Panc1 (cell line): ENCODE data around the gene KIF3B. TPM values are rescaled to one million over a fixed set of nuclear protein-coding genes. Genes with fewer than 3 reads are reported as not detected.

Source experiments
- ATAC-seq: fragments of 200-7000 bp; cut with Tn5 transposase; 2 replicates; pipeline ENCODE4 v1.9.1; 2020; ENCODE audit warnings: mild to moderate bottlenecking, moderate library complexity
- BruUV-seq: library from RNA; stranded (reverse); fragments of 400-500 nt; replicated peaks from 2 replicates; lab custom pipeline; 2021; lab: Mats Ljungman, UMichigan
- CTCF ChIA-PET: fragments of 300-600 bp; sonication (Branson Sonifier 250); formaldehyde crosslinking; loops from one replicate; lab custom pipeline; 2022; ENCODE audit warnings: antibody characterized with exemption; lab: Charles Lee
- POLR2A ChIA-PET: fragments of 300-600 bp; sonication (Branson Sonifier 250); formaldehyde crosslinking; loops from one replicate; lab custom pipeline; 2022; ENCODE audit warnings: antibody characterized with exemption; lab: Charles Lee
- DNase-seq: peaks from one replicate; pipeline ENCODE4 v3.0.0-alpha.2; 2010; ENCODE audit warnings: low read depth, low spot score
- H3K27ac ChIP-seq: 2 replicates; pipeline ENCODE4 v1.5.1; 2011; ENCODE audit warnings: mild to moderate bottlenecking, low read length, inconsistent platforms
- H3K27me3 ChIP-seq: fragments of 200-500 bp; sonication (Bioruptor generic); 2 replicates; pipeline ENCODE4 v1.6.0; 2014; ENCODE audit warnings: low read length, inconsistent platforms; ENCODE audit not compliant: control insufficient read depth, insufficient read depth
- H3K36me3 ChIP-seq: fragments of 200-500 bp; sonication (Bioruptor generic); 2 replicates; pipeline ENCODE4 v1.5.1; 2014; ENCODE audit warnings: inconsistent platforms, mild to moderate bottlenecking, low read length, moderate library complexity; ENCODE audit not compliant: control insufficient read depth, insufficient read depth
- H3K4me1 ChIP-seq: 2 replicates; pipeline ENCODE4 v1.5.1; 2011; ENCODE audit warnings: inconsistent platforms, mild to moderate bottlenecking, low read length, moderate library complexity; ENCODE audit not compliant: control insufficient read depth, insufficient read depth
- H3K4me3 ChIP-seq, 2 experiments: 2 replicates each; pipeline ENCODE4 v1.5.1; 2011 to 2012; ENCODE audit warnings: low read depth in 2 of 2, low read length in 2 of 2, mild to moderate bottlenecking in 2 of 2, inconsistent platforms in 1 of 2, moderate library complexity in 1 of 2
- H3K9me3 ChIP-seq: fragments of 200-500 bp; sonication (Bioruptor generic); 2 replicates; pipeline ENCODE4 v1.5.1; 2014; ENCODE audit warnings: low read depth, mild to moderate bottlenecking, inconsistent platforms, low read length, moderate library complexity; ENCODE audit not compliant: control insufficient read depth, insufficient read depth
- CTCF ChIP-seq: fragments of 450-650 bp; IDR thresholded peaks from 2 replicates; pipeline ENCODE4 v1.5.1; 2017; ENCODE audit warnings: mild to moderate bottlenecking
- POLR2AphosphoS5 ChIP-seq: IDR thresholded peaks from 2 replicates; pipeline ENCODE4 v1.6.1; 2012; ENCODE audit warnings: mild to moderate bottlenecking, low read depth, low read length, moderate library complexity
- REST ChIP-seq, 2 experiments: IDR thresholded peaks; 2 replicates each; pipeline ENCODE4 v1.6.1; 2011 to 2012; ENCODE audit warnings: low read depth in 2 of 2, control low read depth in 1 of 2, low read length in 1 of 2, mild to moderate bottlenecking in 1 of 2, moderate library complexity in 1 of 2; ENCODE audit not compliant: insufficient read depth in 1 of 2
- SIN3A ChIP-seq: IDR thresholded peaks from 2 replicates; pipeline ENCODE4 v1.6.1; 2012; ENCODE audit warnings: low read depth, mild to moderate bottlenecking, low read length, moderate library complexity, borderline replicate concordance; ENCODE audit not compliant: insufficient read depth
- TCF7L2 ChIP-seq: IDR thresholded peaks from 2 replicates; pipeline ENCODE4 v1.6.1; 2011; ENCODE audit warnings: mild to moderate bottlenecking, low read depth, low read length, inconsistent platforms
- in situ Hi-C: cut with HindIII; loops from 2 replicates; pipeline ENCODE4 v1.10.0; 2016; ENCODE audit warnings: low sequenced_read_pairs, low pct_unique_long_range_greater_than_20kb
- intact Hi-C: fragments of 100-400 bp; cut with micrococcal nuclease; formaldehyde crosslinking; loops from one replicate; pipeline ENCODE4 v1.10.0; 2022; ENCODE audit not compliant: unreplicated experiment
- total RNA-seq: library from RNA; stranded (reverse); gene quantifications from one replicate; pipeline ENCODE4 v1.2.1, GENCODE V29; 2021; ENCODE audit not compliant: unreplicated experiment

KIF3B gene
- total RNA-seq, 1 experiment from 2014 or later = 67.8 TPM

GRCh38 chr20:32353848-32354496, 76.5 kb downstream of the KIF3B start:
- no peak for DNase-seq
- ChIA-PET CTCF (interaction anchor here (0.6 kb wide), 1 partner anchor 141 kb away, joined by 8 read pairs; no protein-coding TSS in a partner anchor), POLR2A (no interaction called here)
- no peaks in the 10 kb centered on the region for H3K27me3 ChIP-seq
- TF ChIP-seq REST (IDR thresholded peaks at IDR 0.05; ENCODE audit: insufficient read depth in 1 of 2, low read depth in 2 of 2, low read length in 1 of 2) = no peak
- no peak for TF ChIP-seq POLR2AphosphoS5
- TF ChIP-seq TCF7L2 = no peak
- no peak for TF ChIP-seq CTCF
- TF ChIP-seq SIN3A = no peak
- H3K9me3 ChIP-seq = no peaks in the 10 kb centered on the region
- BruUV-seq = no TSS peak
- intact Hi-C loops = no loop called here
- H3K36me3 ChIP-seq = no peaks in the 10 kb centered on the region
- ATAC-seq = no peak
- H3K4me1 ChIP-seq = peaks cover 34% of the 10 kb centered on the region
- H3K27ac ChIP-seq = peak overlapping the region; percentile 99
- in situ Hi-C loops = no loop called here
- H3K4me3 ChIP-seq = no peak overlapping the region

- in situ Hi-C loops = no loop called here
- Histone ChIP-seq H3K4me3 (no peak overlapping the region), H3K4me1 (peaks cover 34% of the 10 kb centered on the region), H3K27me3 (no peaks in the 10 kb centered on the region), H3K9me3 (no peaks in the 10 kb centered on the region), H3K27ac (peak overlapping the region; percentile 99), H3K36me3 (no peaks in the 10 kb centered on the region)
- intact Hi-C loops = no loop called here
- TF ChIP-seq REST (IDR thresholded peaks at IDR 0.05; ENCODE audit: insufficient read depth in 1 of 2, low read depth in 2 of 2, low read length in 1 of 2) (no peak), TCF7L2 (peak; percentile 71; the same call in 1 of the 2 replicates), POLR2AphosphoS5 (no peak), CTCF (no peak)
- ChIA-PET CTCF (no interaction called here), POLR2A (no interaction called here)
- DNase-seq (peak; percentile 89), ATAC-seq (peak; percentile 29)
- BruUV-seq = no TSS peak
Measured at GRCh38 chr20:32354592-32355416, 77.4 kb downstream of the KIF3B start.
